IMR-90 (cell line): Measurements from ENCODE around the gene XCL1. TPM values are rescaled to one million over a fixed set of nuclear protein-coding genes. Genes with fewer than 3 reads are reported as not detected.

Source experiments
- ATAC-seq: fragments of 200-7000 bp; cut with Tn5 transposase; 2 replicates; pipeline ENCODE4 v1.9.1; 2020; ENCODE audit warnings: low read depth, mild to moderate bottlenecking, moderate library complexity
- BruUV-seq: library from RNA; stranded (reverse); fragments of 400-500 nt; replicated peaks from 2 replicates; lab custom pipeline; 2021; lab: Mats Ljungman, UMichigan
- CTCF ChIA-PET: fragments of 300-600 bp; formaldehyde crosslinking; extraction: SDS; loops from one replicate; lab custom pipeline; 2021; ENCODE audit warnings: antibody characterized with exemption; lab: Yijun Ruan, JAX
- POLR2A ChIA-PET: fragments of 300-600 bp; sonication (Branson Sonifier 250); formaldehyde crosslinking; loops from one replicate; lab custom pipeline; 2022; ENCODE audit warnings: antibody characterized with exemption; ENCODE audit not compliant: unreplicated experiment; lab: Charles Lee
- DNase-seq: peaks from one replicate; pipeline ENCODE4 v3.0.0; 2013
- H2AFZ ChIP-seq: replicated peaks from 2 replicates; pipeline ENCODE3; 2013; ENCODE audit warnings: low read length, mild to moderate bottlenecking; ENCODE audit not compliant: poor library complexity
- H2AK5ac ChIP-seq: 2 replicates; pipeline ENCODE4 v1.6.1; 2013; ENCODE audit warnings: low read depth, low read length, inconsistent platforms
- H2AK9ac ChIP-seq: replicated peaks from 2 replicates; pipeline ENCODE3; 2013; ENCODE audit warnings: mild to moderate bottlenecking, low read depth, low read length, moderate library complexity; ENCODE audit not compliant: poor library complexity
- H2BK120ac ChIP-seq: 2 replicates; pipeline ENCODE4 v1.6.1; 2013; ENCODE audit warnings: low read depth, low read length, inconsistent platforms
- H2BK15ac ChIP-seq: 3 replicates; pipeline ENCODE4 v1.6.1; 2013; ENCODE audit warnings: low read depth, low read length, inconsistent platforms
- H2BK20ac ChIP-seq: 2 replicates; pipeline ENCODE4 v1.6.1; 2013; ENCODE audit warnings: low read depth, mild to moderate bottlenecking, inconsistent platforms, low read length, moderate library complexity
- H2BK5ac ChIP-seq: 2 replicates; pipeline ENCODE4 v1.6.1; 2013; ENCODE audit warnings: mild to moderate bottlenecking, low read depth, low read length, inconsistent platforms; ENCODE audit not compliant: poor library complexity, severe bottlenecking
- H3K14ac ChIP-seq: replicated peaks from 2 replicates; pipeline ENCODE4 v1.6.1; 2013; ENCODE audit warnings: low read depth, low read length, inconsistent platforms
- H3K18ac ChIP-seq: 2 replicates; pipeline ENCODE4 v1.6.1; 2013; ENCODE audit warnings: low read depth, low read length, control low read depth
- H3K23ac ChIP-seq: 2 replicates; pipeline ENCODE4 v1.6.1; 2013; ENCODE audit warnings: low read depth, low read length, inconsistent platforms
- H3K27ac ChIP-seq: 2 replicates; pipeline ENCODE4 v1.5.1; 2013; ENCODE audit warnings: mild to moderate bottlenecking, control low read depth, low read length; ENCODE audit not compliant: insufficient read depth
- H3K27me3 ChIP-seq: 2 replicates; pipeline ENCODE4 v1.6.1; 2013; ENCODE audit warnings: low read length; ENCODE audit not compliant: control insufficient read depth, insufficient read depth
- H3K36me3 ChIP-seq: 2 replicates; pipeline ENCODE4 v1.6.1; 2013; ENCODE audit warnings: low read length, mixed read lengths; ENCODE audit not compliant: control insufficient read depth, insufficient read depth
- H3K4ac ChIP-seq: 2 replicates; pipeline ENCODE4 v1.6.1; 2013; ENCODE audit warnings: low read depth, low read length, inconsistent platforms
- H3K4me1 ChIP-seq: 2 replicates; pipeline ENCODE4 v1.6.1; 2013; ENCODE audit warnings: low read length, mixed read lengths; ENCODE audit not compliant: control insufficient read depth, insufficient read depth
- H3K4me2 ChIP-seq: 2 replicates; pipeline ENCODE4 v1.6.1; 2013; ENCODE audit warnings: low read depth, mild to moderate bottlenecking, control low read depth, low read length, moderate library complexity
- H3K4me3 ChIP-seq: 2 replicates; pipeline ENCODE4 v1.5.1; 2013; ENCODE audit warnings: low read depth, mild to moderate bottlenecking, control low read depth, low read length, moderate library complexity; ENCODE audit not compliant: insufficient read depth
- H3K56ac ChIP-seq: 2 replicates; pipeline ENCODE4 v1.6.1; 2013; ENCODE audit warnings: low read length, inconsistent platforms; ENCODE audit not compliant: insufficient read depth; ENCODE audit errors: extremely low read depth
- H3K79me1 ChIP-seq, 2 experiments: 2 replicates each; pipeline ENCODE4 v1.6.1; 2013; ENCODE audit warnings: low read length in 2 of 2, inconsistent platforms in 1 of 2, low read depth in 1 of 2
- H3K9ac ChIP-seq: 2 replicates; pipeline ENCODE4 v1.6.1; 2013; ENCODE audit warnings: low read depth, low read length, control low read depth
- H3K9me1 ChIP-seq: 2 replicates; pipeline ENCODE4 v1.6.1; 2013; ENCODE audit warnings: low read length, inconsistent platforms; ENCODE audit not compliant: insufficient read depth
- H3K9me3 ChIP-seq: 2 replicates; pipeline ENCODE4 v1.6.1; 2013; ENCODE audit warnings: low read length; ENCODE audit not compliant: control insufficient read depth, insufficient read depth
- H4K20me1 ChIP-seq: 2 replicates; pipeline ENCODE4 v1.6.1; 2013; ENCODE audit warnings: low read length, inconsistent platforms; ENCODE audit not compliant: insufficient read depth
- H4K5ac ChIP-seq: 2 replicates; pipeline ENCODE4 v1.6.1; 2013; ENCODE audit warnings: mild to moderate bottlenecking, low read depth, low read length, control low read depth
- H4K8ac ChIP-seq, 2 experiments: 2 replicates each; pipeline ENCODE4 v1.6.1; 2013; ENCODE audit warnings: low read depth in 2 of 2, low read length in 2 of 2, control low read depth in 1 of 2, inconsistent platforms in 1 of 2
- H4K91ac ChIP-seq: 2 replicates; pipeline ENCODE4 v1.6.1; 2013; ENCODE audit warnings: low read depth, low read length, inconsistent platforms; ENCODE audit not compliant: insufficient read depth
- BHLHE40 ChIP-seq: fragments of 150-350 bp; IDR thresholded peaks from 2 replicates; pipeline ENCODE4 v1.6.1; 2016; ENCODE audit warnings: mild to moderate bottlenecking, low read depth, low read length
- CHD1 ChIP-seq: IDR thresholded peaks from 2 replicates; pipeline ENCODE4 v1.6.1; 2012; ENCODE audit warnings: low read depth, low read length, improper control_type of control experiment
- WGBS, 2 experiments: methylation state at CpG; one replicate each; pipeline versions ENCODE4 v1.1.5 to v1.1.7; 2013; ENCODE audit warnings: missing lambda C conversion rate in 2 of 2; ENCODE audit not compliant: insufficient read length in 1 of 2; ENCODE audit errors: extremely low coverage in 2 of 2; 5-methylcytosine and 5-hydroxymethylcytosine counted together
- dilution Hi-C: fragments of 300-500 bp; cut with HindIII; formaldehyde crosslinking; loops from one replicate; pipeline ENCODE4 v1.14.3; 2018; ENCODE audit warnings: low sequenced_read_pairs; ENCODE audit not compliant: unreplicated experiment
- in situ Hi-C: fragments of 300-500 bp; cut with MboI; formaldehyde crosslinking; loops from 3 replicates; pipeline ENCODE4 v1.14.3; 2019; ENCODE audit warnings: low sequenced_read_pairs, inconsistent platforms, mixed read lengths
- intact Hi-C: fragments of 100-400 bp; cut with micrococcal nuclease; formaldehyde crosslinking; loops from 2 replicates; pipeline ENCODE4 v1.10.0; 2022
- polyA plus RNA-seq, 3 experiments: library from polyadenylated mRNA; depleted of rRNA; stranded (reverse); fragments of >200 nt; gene quantifications; 2 replicates each; pipeline ENCODE4 v1.2.3, GENCODE V29; 2012; ENCODE audit warnings: low replicate concordance in 1 of 3
- total RNA-seq: library from RNA; depleted of rRNA; stranded (reverse); fragments of >200 nt; gene quantifications from 2 replicates; pipeline ENCODE4 v1.2.3, GENCODE V29; 2012

The XCL1 gene
- total and polyA plus RNA-seq, 2 of the 4 experiments (the other 2 are of a cell fraction): not detected

GRCh38 chr1:168583571-168583970 lies 7.2 kb downstream of the XCL1 start:
- no CpG with 5 or more reads among the region's 6 CpGs for WGBS, 2 experiments
- no peaks in the 10 kb centered on the region for H3K9me1 ChIP-seq
- no peak overlapping the region for H3K27ac ChIP-seq
- no peaks in the 10 kb centered on the region for H4K20me1 ChIP-seq
- H3K4me1 ChIP-seq: no peaks in the 10 kb centered on the region
- H4K91ac ChIP-seq: no peak overlapping the region
- H2BK5ac ChIP-seq: no peak overlapping the region
- H2BK20ac ChIP-seq: no peak overlapping the region
- TF ChIP-seq BHLHE40: no peak
- no peak for TF ChIP-seq CHD1
- no peak overlapping the region for H3K9ac ChIP-seq
- H3K18ac ChIP-seq: no peak overlapping the region
- no peak overlapping the region for H2AK5ac ChIP-seq
- BruUV-seq: no TSS peak
- no peak overlapping the region for H3K56ac ChIP-seq
- H4K8ac ChIP-seq: no peak overlapping the region
- no peak overlapping the region for H3K23ac ChIP-seq
- H3K79me1 ChIP-seq: no peaks in the 10 kb centered on the region
- dilution Hi-C loops: no loop called here
- DNase-seq: no peak
- no peak overlapping the region for H2BK15ac ChIP-seq
- H3K36me3 ChIP-seq: no peaks in the 10 kb centered on the region
- ChIA-PET POLR2A (no interaction called here), CTCF (no interaction called here)
- intact Hi-C loops: no loop called here
- no peak overlapping the region for H2AK9ac ChIP-seq
- no peak overlapping the region for H3K4me2 ChIP-seq
- no peak for ATAC-seq
- H3K4me3 ChIP-seq: no peak overlapping the region
- H3K9me3 ChIP-seq: no peaks in the 10 kb centered on the region
- no peak overlapping the region for H2AFZ ChIP-seq
- no peak overlapping the region for H2BK120ac ChIP-seq
- H3K14ac ChIP-seq: no peak overlapping the region
- no peak overlapping the region for H3K4ac ChIP-seq
- no peak overlapping the region for H4K5ac ChIP-seq
- no peaks in the 10 kb centered on the region for H3K27me3 ChIP-seq
- in situ Hi-C loops: no loop called here
